ENCODE data around the gene KIF12. TPM values are rescaled to one million over a fixed set of nuclear protein-coding genes. Genes with fewer than 3 reads are reported as not detected.
"Not testable (repeated sequence)": the region's sequence is repeated elsewhere in the genome, so short reads cannot be mapped to it uniquely, and the experiment has no call there.

KIF12 gene
- total RNA-seq, 1 donor from 2014 or later: not detected

GRCh38 chr9:114131808-114132549 is 32.9 kb upstream of the KIF12 start:
- no peak for TF ChIP-seq CTCF (IDR thresholded peaks at IDR 0.05; ENCODE audit: insufficient read depth, low read length, severe bottlenecking)
- no peaks in the 10 kb centered on the region for H3K36me3 ChIP-seq (ENCODE audit: control insufficient read depth, insufficient read depth, low read length)
- peaks cover 6% of the 10 kb centered on the region for H3K27me3 ChIP-seq (ENCODE audit: control insufficient read depth, insufficient read depth, low read length)
- DNase-seq (ENCODE audit: low read depth): no peak
- FAIRE-seq: no peak
- H3K4me3 ChIP-seq (ENCODE audit: low read depth, low read length): no peak overlapping the region

GRCh38 chr9:114130624-114131277 is 31.7 kb upstream of the KIF12 start:
- H3K36me3 ChIP-seq (ENCODE audit: control insufficient read depth, insufficient read depth, low read length): no peaks in the 10 kb centered on the region
- DNase-seq (ENCODE audit: low read depth) (no peak), FAIRE-seq (no peak)
- TF ChIP-seq CTCF (IDR thresholded peaks at IDR 0.05; ENCODE audit: insufficient read depth, low read length, severe bottlenecking): no peak
- no peak overlapping the region for H3K4me3 ChIP-seq (ENCODE audit: low read depth, low read length)
- H3K27me3 ChIP-seq (ENCODE audit: control insufficient read depth, insufficient read depth, low read length): peaks cover 4% of the 10 kb centered on the region

- no peak for DNase-seq (ENCODE audit: low read depth)
- H3K27me3 ChIP-seq (ENCODE audit: control insufficient read depth, insufficient read depth, low read length): peaks cover 4% of the 10 kb centered on the region
- no peak overlapping the region for H3K4me3 ChIP-seq (ENCODE audit: low read depth, low read length)
- H3K36me3 ChIP-seq (ENCODE audit: control insufficient read depth, insufficient read depth, low read length): no peaks in the 10 kb centered on the region
- no peak for TF ChIP-seq CTCF (IDR thresholded peaks at IDR 0.05; ENCODE audit: insufficient read depth, low read length, severe bottlenecking)
- FAIRE-seq: no peak
Measured at GRCh38 chr9:114130141-114130540, 31.0 kb upstream of the KIF12 start.

GRCh38 chr9:114128759-114129158 is 29.7 kb upstream of the KIF12 start:
- not testable (repeated sequence) for DNase-seq (ENCODE audit: low read depth); H3K36me3 ChIP-seq (ENCODE audit: control insufficient read depth, insufficient read depth, low read length); H3K4me3 ChIP-seq (ENCODE audit: low read depth, low read length); FAIRE-seq; H3K27me3 ChIP-seq (ENCODE audit: control insufficient read depth, insufficient read depth, low read length)

- Histone ChIP-seq H3K36me3 (ENCODE audit: control insufficient read depth, insufficient read depth, low read length) (no peaks in the 10 kb centered on the region), H3K27me3 (ENCODE audit: control insufficient read depth, insufficient read depth, low read length) (peaks cover 3% of the 10 kb centered on the region), H3K4me3 (ENCODE audit: low read depth, low read length) (no peak overlapping the region)
- no peak for TF ChIP-seq CTCF (IDR thresholded peaks at IDR 0.05; ENCODE audit: insufficient read depth, low read length, severe bottlenecking)
- DNase-seq (ENCODE audit: low read depth) (no peak), FAIRE-seq (no peak)
Measured at GRCh38 chr9:114126247-114127060, 27.4 kb upstream of the KIF12 start.

GRCh38 chr9:114125476-114126013 is 26.5 kb upstream of the KIF12 start:
- FAIRE-seq: no peak
- no peak for TF ChIP-seq CTCF (IDR thresholded peaks at IDR 0.05; ENCODE audit: insufficient read depth, low read length, severe bottlenecking)

More at GRCh38 chr9:114125476-114126013, 26.5 kb upstream of the KIF12 start:
- H3K4me3 ChIP-seq (ENCODE audit: low read depth, low read length): no peak overlapping the region
- no peaks in the 10 kb centered on the region for H3K36me3 ChIP-seq (ENCODE audit: control insufficient read depth, insufficient read depth, low read length)
- peaks cover 5% of the 10 kb centered on the region for H3K27me3 ChIP-seq (ENCODE audit: control insufficient read depth, insufficient read depth, low read length)
- no peak for DNase-seq (ENCODE audit: low read depth)

Measured in bronchial epithelial cell (primary cell).